Thymus (tissue), 11 donors: ENCODE results near the gene DHRS7B. TPM values are rescaled to one million over a fixed set of nuclear protein-coding genes. Genes with fewer than 3 reads are reported as not detected.
"Not testable (repeated sequence)": the region's sequence is repeated elsewhere in the genome, so short reads cannot be mapped to it uniquely, and the experiment has no call there.

Source experiments
- DNase-seq, 9 donors: peaks; one replicate each; pipeline ENCODE4 v3.0.0-alpha.2; 2013; ENCODE audit warnings: low spot score in 9 of 9, low read depth in 6 of 9, missing footprints in 1 of 9
- H3K27ac ChIP-seq, 2 donors: one replicate each; pipeline ENCODE4 v1.5.1; 2013; ENCODE audit warnings: control low read depth in 1 of 2, low read depth in 1 of 2, low read length in 1 of 2, mild to moderate bottlenecking in 1 of 2, moderate library complexity in 1 of 2
- H3K27me3 ChIP-seq, 2 donors: one replicate each; pipeline ENCODE4 v1.5.1; 2013; ENCODE audit warnings: low read length in 1 of 2; ENCODE audit not compliant: control insufficient read depth in 2 of 2, insufficient read depth in 1 of 2
- H3K36me3 ChIP-seq, 2 donors: one replicate each; pipeline ENCODE4 v1.5.1; 2013; ENCODE audit warnings: low read length in 1 of 2, mild to moderate bottlenecking in 1 of 2, moderate library complexity in 1 of 2; ENCODE audit not compliant: control insufficient read depth in 2 of 2, insufficient read depth in 2 of 2
- H3K4me1 ChIP-seq, 2 donors: one replicate each; pipeline ENCODE4 v1.5.1; 2013; ENCODE audit warnings: low read length in 2 of 2; ENCODE audit not compliant: control insufficient read depth in 2 of 2, insufficient read depth in 2 of 2
- H3K4me3 ChIP-seq, 2 donors: one replicate each; pipeline ENCODE4 v1.5.1; 2013; ENCODE audit warnings: low read length in 2 of 2, control low read depth in 1 of 2, mild to moderate bottlenecking in 1 of 2
- H3K9me3 ChIP-seq, 2 donors: one replicate each; pipeline ENCODE4 v1.5.1; 2013; ENCODE audit warnings: low read length in 1 of 2, mild to moderate bottlenecking in 1 of 2; ENCODE audit not compliant: control insufficient read depth in 2 of 2, insufficient read depth in 1 of 2
- WGBS: extraction: QIAGEN DNeasy Blood & Tissue Kit; methylation state at CpG from one replicate; pipeline ENCODE4 v1.1.7; 2013; 5-methylcytosine and 5-hydroxymethylcytosine counted together
- polyA plus RNA-seq: library from polyadenylated mRNA; stranded (reverse); fragments of 200-250 nt; gene quantifications from one replicate; pipeline ENCODE4 v1.2.3, GENCODE V29; 2013
- total RNA-seq: library from RNA; stranded (reverse); fragments of 120-200 nt; gene quantifications from one replicate; pipeline ENCODE4 v1.2.4, GENCODE V29; 2013
- donor health status: healthy.

Gene DHRS7B
- total and polyA plus RNA-seq, 2 donors: 17.5 to 22.8 TPM

- not testable (repeated sequence) for H3K9me3 ChIP-seq, H3K4me1 ChIP-seq, H3K27me3 ChIP-seq, H3K4me3 ChIP-seq, H3K27ac ChIP-seq, DNase-seq
- peaks cover 18 to 27% of the 10 kb centered on the region in 2 donors for H3K36me3 ChIP-seq
- WGBS: 97% methylated on average over 7 of the region's 7 CpGs
Observed at GRCh38 chr17:21192414-21192813, 65.7 kb downstream of the DHRS7B start.

- no peaks in the 10 kb centered on the region for H3K9me3 ChIP-seq
- H3K27me3 ChIP-seq: no peaks in the 10 kb centered on the region
- H3K36me3 ChIP-seq: peaks cover 24 to 33% of the 10 kb centered on the region in 2 donors
- 49% methylated on average over 5 of the region's 5 CpGs for WGBS
- H3K4me1 ChIP-seq: peaks cover 0 to 3% of the 10 kb centered on the region in 2 donors
- peak in 5 of 9 donors; percentile 7 to 57 (median 15) for DNase-seq
- peak overlapping the region in 1 of 2 donors; percentile 50 for H3K27ac ChIP-seq
- H3K4me3 ChIP-seq: no peak overlapping the region
Observed at GRCh38 chr17:21193031-21193430, 66.3 kb downstream of the DHRS7B start.

- 91% methylated on average over 8 of the region's 8 CpGs for WGBS
- H3K36me3 ChIP-seq: peaks cover 28 to 37% of the 10 kb centered on the region in 2 donors
Observed at GRCh38 chr17:21194226-21194625, 67.5 kb downstream of the DHRS7B start.

GRCh38 chr17:21194703-21195102, 67.9 kb downstream of the DHRS7B start:
- Histone ChIP-seq H3K36me3 (peaks cover 28 to 32% of the 10 kb centered on the region in 2 donors), H3K27ac (no peak overlapping the region), H3K4me3 (no peak overlapping the region), H3K4me1 (peaks cover 0 to 3% of the 10 kb centered on the region in 2 donors), H3K27me3 (no peaks in the 10 kb centered on the region), H3K9me3 (no peaks in the 10 kb centered on the region)
- DNase-seq: no peak
- WGBS: 94% methylated on average over 5 of the region's 5 CpGs

More at GRCh38 chr17:21194226-21194625, 67.5 kb downstream of the DHRS7B start:
- H3K4me1 ChIP-seq: peaks cover 0 to 3% of the 10 kb centered on the region in 2 donors
- no peak for DNase-seq
- no peaks in the 10 kb centered on the region for H3K9me3 ChIP-seq
- no peak overlapping the region for H3K27ac ChIP-seq
- no peaks in the 10 kb centered on the region for H3K27me3 ChIP-seq
- no peak overlapping the region for H3K4me3 ChIP-seq

GRCh38 chr17:21196126-21196525, 69.4 kb downstream of the DHRS7B start:
- H3K27ac ChIP-seq: no peak overlapping the region
- 92% methylated on average over 5 of the region's 5 CpGs for WGBS
- no peak for DNase-seq
- peaks cover 23 to 41% of the 10 kb centered on the region in 2 donors for H3K36me3 ChIP-seq
- peaks cover 0 to 7% of the 10 kb centered on the region in 2 donors for H3K4me1 ChIP-seq
- H3K9me3 ChIP-seq: no peaks in the 10 kb centered on the region
- no peak overlapping the region for H3K4me3 ChIP-seq
- no peaks in the 10 kb centered on the region for H3K27me3 ChIP-seq

GRCh38 chr17:21198411-21198810, 71.6 kb downstream of the DHRS7B start:
- no peak for DNase-seq
- Histone ChIP-seq H3K4me3 (no peak overlapping the region), H3K4me1 (peaks cover 0 to 7% of the 10 kb centered on the region in 2 donors), H3K27me3 (no peaks in the 10 kb centered on the region), H3K27ac (no peak overlapping the region), H3K9me3 (no peaks in the 10 kb centered on the region), H3K36me3 (peaks cover 21 to 55% of the 10 kb centered on the region in 2 donors)
- WGBS: 98% methylated on average over 20 of the region's 20 CpGs

GRCh38 chr17:21199311-21199710, 72.5 kb downstream of the DHRS7B start:
- no peak overlapping the region for H3K27ac ChIP-seq
- H3K9me3 ChIP-seq: no peaks in the 10 kb centered on the region
- no peak for DNase-seq
- no peak overlapping the region for H3K4me3 ChIP-seq
- no peaks in the 10 kb centered on the region for H3K27me3 ChIP-seq
- H3K4me1 ChIP-seq: peaks cover 0 to 7% of the 10 kb centered on the region in 2 donors
- H3K36me3 ChIP-seq: peaks cover 21 to 57% of the 10 kb centered on the region in 2 donors
- WGBS: 86% methylated on average over 9 of the region's 9 CpGs

GRCh38 chr17:21199856-21200255, 73.1 kb downstream of the DHRS7B start:
- no peak for DNase-seq
- Histone ChIP-seq H3K4me3 (no peak overlapping the region), H3K9me3 (no peaks in the 10 kb centered on the region), H3K27ac (no peak overlapping the region), H3K27me3 (no peaks in the 10 kb centered on the region), H3K36me3 (peaks cover 21 to 59% of the 10 kb centered on the region in 2 donors), H3K4me1 (peaks cover 0 to 7% of the 10 kb centered on the region in 2 donors)
- 92% methylated on average over 10 of the region's 10 CpGs for WGBS

GRCh38 chr17:21200590-21201297, 74.0 kb downstream of the DHRS7B start:
- Histone ChIP-seq H3K4me1 (peaks cover 0 to 7% of the 10 kb centered on the region in 2 donors), H3K4me3 (no peak overlapping the region), H3K27ac (peak overlapping the region; percentile 1 to 27), H3K36me3 (peaks cover 21 to 61% of the 10 kb centered on the region in 2 donors), H3K27me3 (no peaks in the 10 kb centered on the region), H3K9me3 (no peaks in the 10 kb centered on the region)
- WGBS: 94% methylated on average over 15 of the region's 15 CpGs
- DNase-seq: no peak
